Thoracic aorta (tissue), 2 donors: ENCODE measurements around the gene KLRK1. TPM values are rescaled to one million over a fixed set of nuclear protein-coding genes. Genes with fewer than 3 reads are reported as not detected.
"Not testable (repeated sequence)": the region's sequence is repeated elsewhere in the genome, so short reads cannot be mapped to it uniquely, and the experiment has no call there.

Experiments
- ATAC-seq: fragments of 150-250 bp; one replicate; pipeline ENCODE4 v1.8.0; 2017; ENCODE audit warnings: low read depth; ENCODE audit not compliant: insufficient number of reproducible peaks, low FRiP score
- DNase-seq: peaks from one replicate; pipeline ENCODE4 v3.0.0-alpha.2; 2020; ENCODE audit warnings: low spot score
- H3K27ac ChIP-seq, 2 donors: fragments of 200-600 bp; sonication (generic); 1 replicate in 1 of 2; 2 replicates in 1 of 2; pipeline ENCODE4 v1.5.1; 2016; ENCODE audit warnings: mild to moderate bottlenecking in 2 of 2, moderate library complexity in 2 of 2
- H3K27me3 ChIP-seq: fragments of 200-600 bp; sonication (generic); replicated peaks from 2 replicates; pipeline ENCODE4 v1.6.0; 2016; ENCODE audit warnings: mild to moderate bottlenecking; ENCODE audit not compliant: insufficient read depth
- H3K36me3 ChIP-seq: fragments of 200-600 bp; sonication (generic); one replicate; pipeline ENCODE4 v1.5.1; 2016
- H3K4me1 ChIP-seq, 2 donors: fragments of 200-600 bp; sonication (generic); 1 replicate in 1 of 2; 2 replicates in 1 of 2; pipeline versions ENCODE4 v1.5.1 to v1.6.0; 2016; ENCODE audit warnings: low read depth in 2 of 2, mild to moderate bottlenecking in 1 of 2; ENCODE audit not compliant: control insufficient read depth in 1 of 2
- H3K4me3 ChIP-seq: fragments of 200-600 bp; sonication (generic); 2 replicates; pipeline ENCODE4 v1.5.1; 2016; ENCODE audit warnings: mild to moderate bottlenecking
- H3K9me3 ChIP-seq: fragments of 200-600 bp; sonication (generic); 2 replicates; pipeline ENCODE4 v1.5.1; 2016
- total RNA-seq, 2 donors: library from RNA; depleted of rRNA; stranded (reverse); fragments of >200 nt; gene quantifications; one replicate each; pipeline versions ENCODE4 v1.1.0 to v1.2.3, GENCODE V29; 2016
- TF ChIP-seq, protein P1 (sequence below): fragments of 200-600 bp; sonication (generic); IDR thresholded peaks from one replicate; pipeline ENCODE4 v1.5.1; 2019; ENCODE audit warnings: antibody characterized with exemption

Gene KLRK1
- total RNA-seq, 2 donors from 2014 or later: 1.2 to 4.5 TPM

DNA sequence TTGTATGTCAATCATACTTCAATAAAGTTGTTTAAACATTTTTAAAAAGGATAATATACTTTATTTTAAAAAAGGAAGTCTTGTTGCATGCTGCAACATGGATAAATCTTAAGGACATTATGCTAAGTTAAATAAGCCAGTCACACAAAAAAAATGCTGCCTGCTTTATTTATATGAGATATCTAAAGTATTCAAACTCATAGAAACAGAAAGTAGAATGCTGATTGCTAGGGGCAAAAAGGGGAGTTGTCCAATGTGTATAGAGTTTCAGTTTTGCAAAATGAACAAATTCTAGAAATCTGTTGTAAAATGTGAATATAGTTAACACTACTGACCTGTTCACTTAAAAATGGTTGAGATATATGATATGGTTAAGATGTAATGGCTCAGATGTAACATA lies 11.0 kb upstream of the KLRK1 start:
- peaks cover 0 to under 1% of the 10 kb centered on the region in 2 donors for H3K4me1 ChIP-seq
- H3K4me3 ChIP-seq: no peak overlapping the region
- TF ChIP-seq, protein P1, sequence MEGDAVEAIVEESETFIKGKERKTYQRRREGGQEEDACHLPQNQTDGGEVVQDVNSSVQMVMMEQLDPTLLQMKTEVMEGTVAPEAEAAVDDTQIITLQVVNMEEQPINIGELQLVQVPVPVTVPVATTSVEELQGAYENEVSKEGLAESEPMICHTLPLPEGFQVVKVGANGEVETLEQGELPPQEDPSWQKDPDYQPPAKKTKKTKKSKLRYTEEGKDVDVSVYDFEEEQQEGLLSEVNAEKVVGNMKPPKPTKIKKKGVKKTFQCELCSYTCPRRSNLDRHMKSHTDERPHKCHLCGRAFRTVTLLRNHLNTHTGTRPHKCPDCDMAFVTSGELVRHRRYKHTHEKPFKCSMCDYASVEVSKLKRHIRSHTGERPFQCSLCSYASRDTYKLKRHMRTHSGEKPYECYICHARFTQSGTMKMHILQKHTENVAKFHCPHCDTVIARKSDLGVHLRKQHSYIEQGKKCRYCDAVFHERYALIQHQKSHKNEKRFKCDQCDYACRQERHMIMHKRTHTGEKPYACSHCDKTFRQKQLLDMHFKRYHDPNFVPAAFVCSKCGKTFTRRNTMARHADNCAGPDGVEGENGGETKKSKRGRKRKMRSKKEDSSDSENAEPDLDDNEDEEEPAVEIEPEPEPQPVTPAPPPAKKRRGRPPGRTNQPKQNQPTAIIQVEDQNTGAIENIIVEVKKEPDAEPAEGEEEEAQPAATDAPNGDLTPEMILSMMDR: no peak
- no peak for ATAC-seq
- DNase-seq: no peak
- no peaks in the 10 kb centered on the region for H3K9me3 ChIP-seq
- no peak overlapping the region for H3K27ac ChIP-seq
- no peaks in the 10 kb centered on the region for H3K27me3 ChIP-seq
- H3K36me3 ChIP-seq: no peaks in the 10 kb centered on the region

DNA sequence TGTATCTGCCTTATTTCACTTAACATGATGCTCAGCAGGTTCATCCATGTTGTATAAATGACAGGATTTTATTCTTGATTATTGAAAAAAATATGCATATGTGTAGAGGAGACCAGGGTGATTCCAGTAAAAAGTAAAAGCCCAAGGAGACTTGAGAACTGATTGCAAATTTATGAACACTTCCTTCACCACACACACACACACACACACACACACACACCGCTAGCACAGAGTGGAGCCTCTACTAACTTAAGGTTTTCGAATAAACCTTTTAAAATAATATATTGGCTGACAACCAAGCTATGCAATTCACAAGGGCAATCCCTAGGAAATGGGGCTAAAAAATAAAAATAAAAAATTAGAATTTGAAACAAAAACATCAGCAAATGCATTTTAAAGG lies 8.3 kb upstream of the KLRK1 start:
- Histone ChIP-seq H3K9me3 (no peaks in the 10 kb centered on the region), H3K4me3 (no peak overlapping the region), H3K4me1 (peaks cover 0 to 4% of the 10 kb centered on the region in 2 donors), H3K27ac (no peak overlapping the region), H3K36me3 (no peaks in the 10 kb centered on the region), H3K27me3 (no peaks in the 10 kb centered on the region)
- no peak for DNase-seq
- ATAC-seq: no peak
- TF ChIP-seq, protein P1: no peak

DNA sequence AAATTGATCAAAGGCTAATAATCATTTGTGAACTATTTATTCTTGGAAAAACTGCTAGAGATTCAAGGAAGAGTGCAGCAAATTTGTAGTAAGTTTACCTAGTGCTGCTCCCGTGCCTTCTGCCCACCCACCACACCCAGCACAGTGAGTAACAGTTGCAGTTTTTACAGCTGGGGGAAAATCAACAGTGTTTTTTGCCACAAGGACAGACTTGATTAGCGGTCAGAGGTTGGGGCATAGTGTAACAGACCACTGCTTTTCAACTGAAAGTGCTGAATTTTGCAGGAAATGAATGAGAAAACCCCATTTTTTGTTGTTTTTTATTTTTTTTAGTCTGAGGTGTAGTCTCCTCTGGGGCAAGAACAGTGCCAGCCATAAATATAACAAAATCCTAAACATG lies 7.5 kb upstream of the KLRK1 start:
- H3K4me3 ChIP-seq: no peak overlapping the region
- no peaks in the 10 kb centered on the region for H3K27me3 ChIP-seq
- DNase-seq (no peak), ATAC-seq (no peak)
- H3K36me3 ChIP-seq: no peaks in the 10 kb centered on the region
- TF ChIP-seq, protein P1: no peak
- H3K4me1 ChIP-seq: peaks cover 0 to 7% of the 10 kb centered on the region in 2 donors
- H3K27ac ChIP-seq: no peak overlapping the region
- no peaks in the 10 kb centered on the region for H3K9me3 ChIP-seq

DNA sequence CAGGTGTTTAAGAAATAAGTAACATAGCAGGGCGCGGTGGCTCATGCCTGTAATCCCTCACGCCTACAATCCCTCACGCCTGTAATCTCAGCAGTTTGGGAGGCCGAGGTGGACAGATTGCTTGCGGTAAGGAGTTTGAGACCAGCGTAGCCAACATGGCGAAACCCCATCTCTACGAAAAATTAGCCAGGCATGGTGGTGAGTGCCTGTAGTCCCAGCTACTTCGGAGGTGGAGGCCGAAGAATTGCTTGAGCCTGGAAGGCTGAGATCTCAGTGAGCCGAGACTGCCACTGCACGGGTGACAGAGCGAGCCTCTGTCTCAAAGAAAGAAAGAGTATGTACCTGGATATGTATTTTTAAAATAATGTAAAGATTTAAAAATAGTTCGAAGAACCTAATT lies 6.3 kb upstream of the KLRK1 start:
- not testable (repeated sequence) for DNase-seq, H3K4me1 ChIP-seq, ATAC-seq, H3K9me3 ChIP-seq, H3K36me3 ChIP-seq, H3K27me3 ChIP-seq, H3K27ac ChIP-seq, H3K4me3 ChIP-seq

DNA sequence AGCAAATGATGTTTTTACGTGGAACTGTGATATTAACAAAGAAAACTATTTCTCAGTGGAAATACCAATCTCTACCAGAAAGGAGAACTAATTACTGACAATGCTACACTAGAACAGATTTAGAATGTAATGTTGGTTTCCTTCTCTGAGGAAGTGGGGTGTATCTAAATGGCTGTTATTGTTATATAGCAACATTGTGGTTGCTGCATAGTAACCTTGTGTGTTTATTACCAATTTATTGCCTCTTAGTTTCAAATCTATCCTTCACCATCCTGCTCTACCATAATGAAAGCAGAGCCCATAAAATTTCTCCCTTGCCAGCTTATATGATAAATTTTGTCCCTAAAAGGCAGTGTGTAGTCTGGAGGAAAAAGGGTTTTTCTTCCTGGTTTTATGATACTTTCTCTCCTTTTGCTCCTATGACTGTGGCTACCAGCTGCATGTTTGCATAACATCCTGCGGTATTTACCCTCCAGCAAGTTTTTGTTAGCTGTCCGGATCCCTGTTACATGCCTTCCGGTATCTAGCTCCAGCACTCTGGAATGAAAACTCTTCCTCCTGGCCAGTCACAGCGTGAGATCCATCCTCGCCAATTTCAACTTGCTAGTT lies 5.7 kb upstream of the KLRK1 start:
- peak overlapping the region; percentile 46 for H3K4me3 ChIP-seq
- ATAC-seq: peak; percentile 39
- H3K4me1 ChIP-seq: peaks cover 3 to 8% of the 10 kb centered on the region in 2 donors
- DNase-seq: no peak
- H3K36me3 ChIP-seq: no peaks in the 10 kb centered on the region
- peak overlapping the region in 1 of 2 donors; percentile 6 for H3K27ac ChIP-seq
- no peaks in the 10 kb centered on the region for H3K27me3 ChIP-seq
- no peaks in the 10 kb centered on the region for H3K9me3 ChIP-seq
- TF ChIP-seq, protein P1: no peak

DNA sequence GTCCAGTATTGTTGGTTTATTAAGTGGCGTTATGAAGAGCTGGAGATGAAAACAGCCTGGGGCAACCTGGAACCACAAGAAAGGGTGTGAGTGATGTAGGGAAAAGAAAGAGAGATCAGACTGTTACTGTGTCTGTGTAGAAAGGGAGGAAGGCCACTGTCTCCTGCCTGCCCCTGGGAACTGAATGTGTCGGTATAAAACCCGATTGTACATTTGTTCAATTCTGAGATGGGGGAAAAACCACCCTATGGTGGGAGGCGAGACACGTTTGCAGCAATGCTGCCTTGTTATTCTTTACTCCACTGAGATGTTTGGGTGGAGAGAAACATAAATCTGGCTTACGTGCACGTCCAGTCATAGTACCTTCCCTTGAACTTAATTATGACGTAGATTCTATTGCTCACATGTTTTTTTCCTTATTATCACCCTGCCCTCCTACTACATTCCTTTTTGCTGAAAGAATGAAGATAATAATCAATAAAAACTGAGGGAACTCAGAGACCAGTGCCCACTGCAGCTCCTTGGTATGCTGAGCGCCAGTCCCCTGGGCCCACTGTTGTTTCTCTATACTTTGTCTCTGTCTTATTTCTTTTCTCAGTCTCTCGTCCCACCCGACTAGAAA lies 4.8 kb upstream of the KLRK1 start:
- not testable (repeated sequence) for H3K27ac ChIP-seq

More for the DNA sequence above, 4.8 kb upstream of the KLRK1 start:
- not testable (repeated sequence) for H3K27me3 ChIP-seq, DNase-seq, H3K4me1 ChIP-seq, H3K9me3 ChIP-seq, H3K4me3 ChIP-seq, H3K36me3 ChIP-seq, ATAC-seq
